HL-60 (cell line): ENCODE results near the gene CADM4.

Source experiments
- CTCF ChIP-seq: IDR thresholded peaks from one replicate; pipeline ENCODE4 v1.5.1; 2011; ENCODE audit warnings: low read length, control low read depth, inconsistent platforms; ENCODE audit not compliant: insufficient read depth
- GABPA ChIP-seq: IDR thresholded peaks from 2 replicates; pipeline ENCODE4 v1.6.1; 2012; ENCODE audit warnings: low read depth
- POLR2AphosphoS5 ChIP-seq: IDR thresholded peaks from 2 replicates; pipeline ENCODE4 v1.6.1; 2012; ENCODE audit warnings: low read depth
- REST ChIP-seq: IDR thresholded peaks from 2 replicates; pipeline ENCODE4 v1.6.1; 2012; ENCODE audit warnings: low read depth; ENCODE audit not compliant: insufficient replicate concordance
- SPI1 ChIP-seq: IDR thresholded peaks from 2 replicates; pipeline ENCODE4 v1.6.1; 2012; ENCODE audit warnings: low read depth, mild to moderate bottlenecking, borderline replicate concordance

DNA sequence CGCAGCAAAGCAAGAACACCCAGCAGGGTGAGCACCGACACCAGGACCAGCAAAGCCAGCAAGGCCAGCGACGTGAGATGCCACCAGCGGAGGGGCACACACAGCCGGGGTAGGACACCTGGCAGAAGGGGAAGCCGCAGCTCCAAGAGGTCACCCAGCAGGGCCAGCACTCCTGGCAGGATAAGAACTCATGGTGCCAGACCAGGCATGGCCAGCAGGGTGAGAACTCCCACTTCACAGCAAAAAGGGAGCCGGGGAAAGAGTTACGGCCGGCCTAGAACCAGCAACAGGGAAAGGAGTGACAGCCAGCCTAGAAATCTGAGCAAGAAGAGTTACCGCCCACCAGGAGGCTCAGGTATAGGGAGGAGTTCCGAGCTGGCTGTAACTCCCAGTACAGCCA, 27.3 kb downstream of the CADM4 start:
- no peak for TF ChIP-seq CTCF
- no peak for TF ChIP-seq SPI1
- TF ChIP-seq POLR2AphosphoS5: no peak
- TF ChIP-seq REST: no peak
- no peak for TF ChIP-seq GABPA
